Measurements from ENCODE around the gene ANKRD39. TPM values are rescaled to one million over a fixed set of nuclear protein-coding genes. Genes with fewer than 3 reads are reported as not detected.

The ANKRD39 gene
- total RNA-seq, 2 experiments from 2014 or later = 35.4 to 36.7 TPM

DNA sequence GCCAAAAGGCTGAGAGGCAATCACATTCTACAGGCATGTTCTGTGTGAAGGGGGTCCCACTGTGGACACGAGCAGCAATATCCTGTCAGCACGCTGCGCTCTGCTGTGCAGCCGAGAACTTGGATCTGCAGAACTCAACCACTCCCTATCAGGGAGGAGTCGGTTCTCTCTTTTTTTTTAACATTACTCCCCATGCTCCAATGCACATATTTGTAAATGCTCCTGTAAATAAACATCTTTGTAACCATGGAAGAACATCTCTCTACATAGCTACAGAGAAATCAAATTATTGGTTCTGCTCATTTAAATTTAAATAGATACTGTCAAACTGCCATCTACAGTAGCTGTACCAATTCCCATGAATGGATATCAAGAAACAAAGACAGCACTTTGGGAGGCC lies 11.0 kb downstream of the ANKRD39 start:
- H3K9me3 Mint-ChIP-seq (ENCODE audit: insufficient read depth) = no peaks in the 10 kb centered on the region
- POLR2A ChIA-PET = interaction anchor here (0.9 to 2.1 kb wide), 2 partner anchors 9 to 11 kb away, joined by 4 to 8 read pairs; partner anchors contain the start of gene ANKRD39
- H3K4me1 Mint-ChIP-seq (ENCODE audit: low read depth) = peaks cover 8% of the 10 kb centered on the region
- DNase-seq (no peak), ATAC-seq (no peak)
- H3K27ac Mint-ChIP-seq = no peak overlapping the region
- no peak overlapping the region for H3K4me3 Mint-ChIP-seq
- peaks cover 45% of the 10 kb centered on the region for H3K36me3 Mint-ChIP-seq (ENCODE audit: low read depth)
- no peaks in the 10 kb centered on the region for H3K27me3 Mint-ChIP-seq (ENCODE audit: low read depth)
- CTCF ChIA-PET = interaction anchor here (1.1 to 3.2 kb wide), 2 partner anchors 11 to 24 kb away, joined by 3 to 15 read pairs; partner anchors contain the start of gene ANKRD39

DNA sequence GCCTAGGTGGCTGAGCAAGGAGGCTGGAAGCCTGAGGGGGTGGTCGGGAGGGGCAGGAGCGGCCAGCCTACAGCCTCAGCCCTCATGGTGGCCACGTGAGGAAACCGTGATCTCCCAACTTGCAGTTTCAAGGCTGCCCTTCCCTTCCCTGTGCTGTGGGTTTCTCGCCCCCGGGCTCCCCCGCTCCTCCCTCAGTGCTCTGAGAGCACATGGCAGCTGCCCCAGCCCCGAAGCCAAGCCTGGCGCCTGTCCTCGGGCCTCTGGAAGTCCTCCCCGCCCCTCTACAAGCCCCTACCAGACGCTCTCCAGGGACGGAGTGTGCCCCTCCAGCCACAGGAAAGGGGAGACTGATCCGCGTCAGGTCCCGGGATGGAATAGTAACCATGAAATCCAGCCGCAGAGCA lies 13.4 kb downstream of the ANKRD39 start:
- CTCF ChIA-PET = no interaction called here
- POLR2A ChIA-PET = interaction anchor here (0.6 kb wide), 1 partner anchor 504 kb away, joined by 3 read pairs; no protein-coding TSS in a partner anchor
- H3K4me1 Mint-ChIP-seq (ENCODE audit: low read depth) = peaks cover 24% of the 10 kb centered on the region
- no peak overlapping the region for H3K4me3 Mint-ChIP-seq
- DNase-seq (no peak), ATAC-seq (no peak)
- H3K27ac Mint-ChIP-seq = no peak overlapping the region
- peaks cover 45% of the 10 kb centered on the region for H3K36me3 Mint-ChIP-seq (ENCODE audit: low read depth)
- H3K27me3 Mint-ChIP-seq (ENCODE audit: low read depth) = no peaks in the 10 kb centered on the region
- no peaks in the 10 kb centered on the region for H3K9me3 Mint-ChIP-seq (ENCODE audit: insufficient read depth)

DNA sequence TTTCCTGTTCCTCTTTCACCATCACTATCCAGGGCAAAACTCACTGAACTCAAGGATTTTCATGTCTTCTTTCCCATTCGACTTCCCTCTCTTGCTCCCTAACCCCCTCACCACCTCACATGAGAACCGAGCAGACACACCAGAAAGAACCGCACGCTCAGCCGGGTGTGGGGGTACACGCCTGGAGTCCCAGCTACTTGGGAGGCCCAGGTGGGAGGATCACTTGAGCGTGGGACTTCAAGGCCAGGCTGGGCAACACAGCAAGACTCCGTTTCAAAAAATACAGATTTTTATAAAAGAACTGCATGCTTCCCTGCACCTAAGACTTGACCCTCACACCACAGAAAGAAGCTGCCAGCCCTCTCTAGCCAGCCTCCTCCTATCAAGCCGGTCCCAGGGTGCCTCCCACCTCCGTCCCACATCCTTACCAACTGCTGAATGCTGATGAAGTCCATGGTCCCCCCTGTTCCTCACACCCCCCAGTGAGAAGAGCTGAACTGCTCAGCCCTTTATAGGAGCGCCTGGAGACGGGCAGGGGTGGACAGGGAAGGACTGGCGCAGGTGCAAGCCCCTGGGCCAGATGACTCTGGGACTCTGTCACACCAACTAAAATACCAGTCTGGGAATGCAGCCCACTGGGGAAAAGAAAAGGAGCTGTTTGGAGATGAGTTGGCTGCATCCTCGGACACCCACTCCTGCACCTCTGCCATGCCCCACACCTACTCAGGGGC lies 14.1 kb downstream of the ANKRD39 start, which contains the start of gene ANKRD23:
Gene ANKRD23 (minus strand): TSS at position 484 of the 731 bp plus-strand sequence. CDS start 29 bp downstream, at position 455.
- no peak for ATAC-seq
- ChIA-PET POLR2A (no interaction called here), CTCF (interaction anchor here (1.8 kb wide), 1 partner anchor 14 kb away, joined by 11 read pairs; the partner anchor contains the start of gene ANKRD39)
- Mint-ChIP-seq H3K9me3 (ENCODE audit: insufficient read depth) (no peaks in the 10 kb centered on the region), H3K27me3 (ENCODE audit: low read depth) (no peaks in the 10 kb centered on the region), H3K27ac (peak within 1 kb of the TSS; percentile 47), H3K4me3 (no peak within 1 kb of the TSS), H3K36me3 (ENCODE audit: low read depth) (peaks cover 46% of the 10 kb centered on the region), H3K4me1 (ENCODE audit: low read depth) (peaks cover 31% of the 10 kb centered on the region)
- DNase-seq = no peak

DNA sequence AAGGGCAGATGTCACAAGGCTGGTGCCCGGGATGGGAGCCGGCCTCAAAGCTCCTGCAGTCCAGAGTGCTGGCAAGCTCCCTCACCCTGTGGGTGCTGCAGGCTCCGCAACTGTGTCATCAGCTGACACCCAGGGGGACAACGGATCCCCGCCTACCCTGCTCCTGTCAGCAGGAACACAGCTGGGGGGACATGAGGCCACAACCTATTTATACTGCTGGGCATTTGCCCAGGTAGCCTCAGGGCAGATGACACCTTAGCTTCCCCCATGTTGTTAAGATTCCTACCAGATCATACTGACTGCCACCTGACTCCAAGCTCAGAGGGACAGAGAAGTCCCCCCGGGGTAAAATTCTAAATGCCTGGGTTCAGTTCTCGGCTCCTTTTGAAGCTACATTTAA lies 15.2 kb downstream of the ANKRD39 start:
- Mint-ChIP-seq H3K4me1 (ENCODE audit: low read depth) (peaks cover 33% of the 10 kb centered on the region), H3K27ac (no peak overlapping the region), H3K4me3 (no peak overlapping the region), H3K27me3 (ENCODE audit: low read depth) (no peaks in the 10 kb centered on the region), H3K9me3 (ENCODE audit: insufficient read depth) (no peaks in the 10 kb centered on the region), H3K36me3 (ENCODE audit: low read depth) (peaks cover 36% of the 10 kb centered on the region)
- ChIA-PET CTCF (interaction anchor here (0.7 to 1.8 kb wide), 6 partner anchors 15 to 271 kb away, joined by 3 to 11 read pairs (median 4); partner anchors contain the start of genes ANKRD36, ANKRD39 and CNNM3), POLR2A (interaction anchor here (0.9 kb wide), 1 partner anchor 111 kb away, joined by 3 read pairs; no protein-coding TSS in a partner anchor)
- no peak for DNase-seq
- no peak for ATAC-seq

DNA sequence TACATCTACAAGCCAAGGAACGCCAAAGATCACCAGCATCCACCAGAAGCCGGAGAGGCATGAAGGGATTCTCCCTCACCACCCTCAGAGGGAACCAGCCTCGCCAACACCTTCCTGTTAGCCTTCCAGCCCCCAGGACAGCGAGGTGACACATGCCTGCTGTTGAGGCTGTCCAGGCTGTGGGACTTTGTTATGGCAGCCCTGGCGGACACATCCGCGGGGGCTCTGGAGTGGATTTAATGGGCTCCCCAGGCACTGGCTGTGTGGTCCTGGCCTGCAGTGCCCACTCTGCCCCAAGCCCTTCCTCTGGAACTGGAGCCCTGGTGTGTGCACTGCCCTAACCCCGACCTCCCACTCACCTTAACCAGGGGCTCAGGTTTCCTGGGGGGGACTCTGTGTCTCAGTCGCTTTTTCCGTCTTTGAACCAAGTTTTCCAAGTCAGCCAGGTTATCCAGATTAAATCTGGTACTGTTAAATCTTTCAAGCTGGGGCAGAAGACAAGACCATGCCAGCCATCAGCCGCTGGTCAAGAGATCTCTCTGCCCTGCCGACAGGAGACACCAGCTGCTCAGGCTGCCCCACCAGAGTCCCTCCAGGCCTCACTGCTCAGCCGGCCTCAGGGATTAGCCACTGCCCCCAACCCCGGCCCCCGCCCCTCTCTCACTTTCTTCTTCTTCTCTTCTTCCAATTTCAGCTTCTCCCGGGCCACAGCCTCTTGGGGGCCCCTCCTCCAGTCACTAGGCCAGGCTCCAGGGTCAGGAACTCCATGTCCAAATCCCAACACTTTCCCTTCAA lies 15.9 kb downstream of the ANKRD39 start:
- no peaks in the 10 kb centered on the region for H3K9me3 Mint-ChIP-seq (ENCODE audit: insufficient read depth)
- ChIA-PET CTCF (interaction anchor here (0.7 to 2.6 kb wide), 5 partner anchors 16 to 271 kb away, joined by 3 to 11 read pairs (median 4); partner anchors contain the start of genes ANKRD36, ANKRD39 and CNNM3), POLR2A (interaction anchor here (0.9 kb wide), 1 partner anchor 112 kb away, joined by 3 read pairs; no protein-coding TSS in a partner anchor)
- DNase-seq (no peak), ATAC-seq (no peak)
- peaks cover 33% of the 10 kb centered on the region for H3K4me1 Mint-ChIP-seq (ENCODE audit: low read depth)
- no peak overlapping the region for H3K4me3 Mint-ChIP-seq
- no peak overlapping the region for H3K27ac Mint-ChIP-seq
- no peaks in the 10 kb centered on the region for H3K27me3 Mint-ChIP-seq (ENCODE audit: low read depth)
- H3K36me3 Mint-ChIP-seq (ENCODE audit: low read depth) = peaks cover 35% of the 10 kb centered on the region

- no peak for DNase-seq
- H3K4me3 Mint-ChIP-seq = peak overlapping the region; percentile 5
- ATAC-seq = no peak
- H3K36me3 Mint-ChIP-seq (ENCODE audit: low read depth) = peaks cover 35% of the 10 kb centered on the region
- peaks cover 33% of the 10 kb centered on the region for H3K4me1 Mint-ChIP-seq (ENCODE audit: low read depth)
- ChIA-PET CTCF (interaction anchor here (0.8 to 2.6 kb wide), 5 partner anchors 18 to 123 kb away, joined by 3 to 10 read pairs (median 4); partner anchors contain the start of genes ANKRD39 and CNNM3), POLR2A (interaction anchor here (0.6 to 2.3 kb wide), 4 partner anchors 8 to 123 kb away, joined by 3 to 12 read pairs (median 3); partner anchors contain the start of gene ANKRD39)
- H3K27me3 Mint-ChIP-seq (ENCODE audit: low read depth) = no peaks in the 10 kb centered on the region
- no peaks in the 10 kb centered on the region for H3K9me3 Mint-ChIP-seq (ENCODE audit: insufficient read depth)
- H3K27ac Mint-ChIP-seq = peak overlapping the region; percentile 72
These were observed 17.7 kb downstream of the ANKRD39 start for GRCh38 chr2:96839875-96840850.

GRCh38 chr2:96839293-96839874 lies 18.4 kb downstream of the ANKRD39 start:
- peak; percentile 94 for ATAC-seq
- Mint-ChIP-seq H3K4me1 (ENCODE audit: low read depth) (peaks cover 29% of the 10 kb centered on the region), H3K27me3 (ENCODE audit: low read depth) (no peaks in the 10 kb centered on the region), H3K4me3 (peak overlapping the region; percentile 56), H3K9me3 (ENCODE audit: insufficient read depth) (no peaks in the 10 kb centered on the region), H3K36me3 (ENCODE audit: low read depth) (peaks cover 37% of the 10 kb centered on the region), H3K27ac (peak overlapping the region; percentile 81)
- ChIA-PET POLR2A (interaction anchor here (0.6 to 2.3 kb wide), 6 partner anchors 8 to 124 kb away, joined by 3 to 12 read pairs (median 4); partner anchors contain the start of gene ANKRD39), CTCF (interaction anchor here (0.8 to 2.6 kb wide), 4 partner anchors 19 to 124 kb away, joined by 4 to 10 read pairs (median 4); partner anchors contain the start of genes ANKRD39 and CNNM3)
- DNase-seq = peak; percentile 90

DNA sequence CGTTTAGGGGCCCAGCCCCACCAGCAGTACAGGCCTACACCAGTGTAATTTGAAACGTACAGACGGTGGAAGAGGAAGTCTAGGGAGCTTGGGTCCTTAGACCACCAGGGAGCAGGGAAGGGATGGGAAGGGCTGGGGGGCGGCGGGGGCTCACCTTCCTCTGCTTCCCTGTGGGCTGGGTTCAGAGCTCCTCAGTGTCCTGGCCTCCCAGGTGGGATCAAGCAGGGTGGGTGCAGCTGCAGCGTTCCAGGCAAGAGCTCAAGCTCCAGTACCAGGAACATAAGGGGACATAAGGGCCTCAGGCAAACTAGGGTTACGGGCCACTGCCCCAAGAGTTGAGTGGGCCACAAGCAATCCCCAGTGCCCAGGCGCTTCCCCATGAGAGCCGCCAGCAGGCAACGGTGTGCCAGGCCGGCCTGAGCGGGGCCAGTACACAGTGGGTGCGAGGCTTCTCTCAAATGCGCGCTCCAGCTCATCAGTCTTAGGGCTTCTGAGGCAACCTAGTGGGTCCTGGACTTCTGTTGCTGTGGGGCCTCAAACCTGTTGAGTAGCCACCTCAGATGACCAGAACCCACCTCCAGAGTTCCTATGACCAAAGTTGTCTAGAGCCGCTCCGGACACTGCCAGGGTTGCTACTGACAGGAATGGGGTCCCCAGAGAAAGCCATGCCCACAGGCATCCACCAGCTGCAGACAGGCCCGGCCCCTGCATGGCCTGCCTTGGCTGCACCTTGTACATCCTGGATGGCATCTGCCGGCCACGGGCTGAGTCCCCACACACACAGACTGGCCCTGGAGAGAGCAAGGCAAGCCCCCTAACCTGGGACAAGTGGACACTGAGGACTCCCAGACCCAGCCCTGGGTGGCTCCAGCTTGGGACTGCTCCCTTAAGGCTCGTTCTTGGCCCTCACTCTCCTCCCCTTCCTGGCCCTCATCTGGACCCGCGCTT lies 19.2 kb downstream of the ANKRD39 start:
- Mint-ChIP-seq H3K4me1 (ENCODE audit: low read depth) (peaks cover 29% of the 10 kb centered on the region), H3K4me3 (peak overlapping the region; percentile 56), H3K27me3 (ENCODE audit: low read depth) (no peaks in the 10 kb centered on the region), H3K36me3 (ENCODE audit: low read depth) (peaks cover 39% of the 10 kb centered on the region), H3K9me3 (ENCODE audit: insufficient read depth) (no peaks in the 10 kb centered on the region), H3K27ac (peak overlapping the region; percentile 81)
- DNase-seq (peak; percentile 21), ATAC-seq (no peak)
- CTCF ChIA-PET = no interaction called here
- POLR2A ChIA-PET = interaction anchor here (0.6 to 2.3 kb wide), 5 partner anchors 9 to 21 kb away, joined by 3 to 12 read pairs (median 4); partner anchors contain the start of gene ANKRD39

GRCh38 chr2:96837575-96837974 lies 20.2 kb downstream of the ANKRD39 start:
- CTCF ChIA-PET = interaction anchor here (0.8 kb wide), 1 partner anchor 20 kb away, joined by 5 read pairs; the partner anchor contains the start of gene ANKRD39
- Mint-ChIP-seq H3K27me3 (ENCODE audit: low read depth) (no peaks in the 10 kb centered on the region), H3K4me1 (ENCODE audit: low read depth) (peaks cover 25% of the 10 kb centered on the region), H3K27ac (no peak overlapping the region), H3K36me3 (ENCODE audit: low read depth) (peaks cover 40% of the 10 kb centered on the region), H3K9me3 (ENCODE audit: insufficient read depth) (no peaks in the 10 kb centered on the region), H3K4me3 (no peak overlapping the region)
- ATAC-seq (no peak), DNase-seq (no peak)
- POLR2A ChIA-PET = interaction anchor here (1.3 to 1.7 kb wide), 3 partner anchors 10 to 20 kb away, joined by 4 to 5 read pairs (median 4); no protein-coding TSS in a partner anchor
